Stimulated activated naive CD4-positive, alpha-beta T cell treated with Interleukin-2 at 50 U/mL for 16 hours (primary cell): ENCODE results near the gene RAB40C.

Experiments
- DNase-seq: peaks from one replicate; lab custom pipeline; 2025; lab: John Stamatoyannopoulos, UW

RAB40C gene, protein sequence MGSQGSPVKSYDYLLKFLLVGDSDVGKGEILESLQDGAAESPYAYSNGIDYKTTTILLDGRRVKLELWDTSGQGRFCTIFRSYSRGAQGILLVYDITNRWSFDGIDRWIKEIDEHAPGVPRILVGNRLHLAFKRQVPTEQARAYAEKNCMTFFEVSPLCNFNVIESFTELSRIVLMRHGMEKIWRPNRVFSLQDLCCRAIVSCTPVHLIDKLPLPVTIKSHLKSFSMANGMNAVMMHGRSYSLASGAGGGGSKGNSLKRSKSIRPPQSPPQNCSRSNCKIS

DNA sequence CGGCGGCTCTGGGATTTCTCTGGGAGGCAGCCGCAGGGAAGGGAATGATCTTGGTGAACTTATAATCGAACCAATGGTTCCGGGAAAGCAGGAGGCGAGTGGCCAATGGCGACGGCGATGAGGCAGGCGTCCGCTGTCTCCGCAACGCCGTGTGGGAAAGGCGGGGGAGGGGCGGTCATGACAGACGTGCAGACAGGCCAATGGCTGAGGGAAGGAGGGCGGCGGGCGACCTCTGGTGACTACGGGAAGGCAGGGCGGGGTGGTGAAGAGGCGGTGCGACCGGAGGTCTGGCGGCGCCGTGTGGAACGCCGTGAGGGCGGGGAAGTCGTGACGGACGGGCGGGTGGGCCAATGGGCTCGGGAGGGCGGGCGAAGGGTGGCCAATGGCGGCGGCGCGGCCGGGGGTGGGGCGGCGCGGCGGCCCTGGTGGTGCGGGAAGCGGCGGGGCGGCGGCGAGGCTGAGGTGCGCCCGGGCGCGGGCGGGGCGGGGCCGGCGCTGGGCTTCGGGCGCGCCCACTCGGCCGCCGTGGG lies at the start of gene RAB40C:
Gene RAB40C (plus strand): TSS at position 409 of the 530 bp plus-strand sequence. CDS start 226 bp downstream, outside the sequence.
- DNase-seq: peak; percentile 99

DNA sequence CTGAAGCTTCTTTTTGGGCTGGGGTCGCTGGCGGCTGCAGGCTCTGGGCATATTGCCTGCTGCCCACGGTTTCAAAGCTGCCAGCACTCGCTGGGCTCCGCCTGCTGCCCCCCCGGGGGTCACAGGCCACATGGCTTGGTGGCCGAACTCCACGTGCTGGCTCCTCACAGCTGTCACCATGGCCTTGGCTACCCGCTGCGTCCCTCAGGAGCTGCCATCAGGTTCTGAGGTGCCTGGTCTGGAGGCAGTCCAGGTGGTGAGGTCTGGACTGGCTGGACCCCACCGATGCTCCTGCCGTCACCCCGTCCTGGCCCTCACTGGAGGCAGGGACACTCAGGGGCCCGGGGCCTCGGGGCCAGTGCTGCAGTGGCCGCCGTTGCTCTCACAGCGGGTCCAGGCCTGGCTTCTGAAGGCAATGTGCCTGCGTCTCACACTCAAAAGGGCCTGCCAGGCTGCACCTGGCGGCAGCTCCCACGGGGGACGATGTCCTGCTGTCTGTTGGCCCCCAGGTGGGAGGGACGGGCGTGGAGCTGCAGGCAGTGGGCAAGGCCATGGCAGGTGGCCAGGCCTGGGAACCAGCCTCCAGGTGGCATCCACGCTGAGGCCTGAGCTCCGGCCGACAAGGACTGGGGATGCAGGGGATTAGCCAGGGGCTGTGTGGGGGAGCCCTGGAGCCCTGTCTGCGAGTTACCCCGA lies 49.1 kb upstream of the RAB40C start:
- no peak for DNase-seq

DNA sequence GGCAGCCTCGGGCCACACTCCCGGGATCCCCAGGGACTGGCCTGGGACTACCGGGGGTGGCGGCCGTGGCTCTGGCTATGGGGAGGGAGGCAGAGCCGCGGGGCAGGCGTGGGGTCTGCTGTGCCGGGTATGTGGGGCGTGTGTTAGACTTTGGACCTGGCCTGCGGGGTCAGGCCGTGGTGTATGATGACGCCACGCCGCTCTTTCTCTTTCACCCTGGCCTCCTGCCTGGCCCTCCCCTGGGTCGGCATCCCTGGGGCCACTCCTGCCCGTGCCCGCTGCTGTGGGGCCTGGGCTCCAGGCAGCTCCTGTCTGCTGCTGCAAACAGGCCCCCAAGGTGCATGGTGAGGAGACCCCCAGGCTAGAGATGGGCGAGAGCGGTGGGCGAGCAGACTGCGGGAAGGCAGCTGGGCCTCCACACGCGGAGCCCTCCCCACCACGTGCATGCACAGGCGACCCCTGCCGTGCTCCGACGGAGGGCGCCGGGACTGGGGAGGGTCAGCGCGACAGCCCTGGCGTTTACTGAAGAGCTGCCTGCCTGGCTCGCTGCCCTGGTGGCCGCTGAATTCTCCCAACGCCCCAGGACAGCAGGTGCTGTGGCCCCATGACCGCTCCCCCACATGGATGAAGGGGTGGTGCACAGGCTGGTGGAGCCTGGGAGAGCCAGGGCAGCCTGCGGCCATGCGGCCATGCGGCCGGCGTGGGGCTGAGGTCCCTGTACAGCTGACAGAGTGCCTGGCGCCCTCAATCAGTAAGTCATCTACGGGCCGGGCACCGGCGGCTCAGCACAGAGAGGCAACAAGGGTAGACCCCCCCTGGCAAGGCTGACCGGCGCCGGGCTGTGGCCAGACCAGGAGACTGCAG lies 46.3 kb upstream of the RAB40C start:
- DNase-seq: no peak

DNA sequence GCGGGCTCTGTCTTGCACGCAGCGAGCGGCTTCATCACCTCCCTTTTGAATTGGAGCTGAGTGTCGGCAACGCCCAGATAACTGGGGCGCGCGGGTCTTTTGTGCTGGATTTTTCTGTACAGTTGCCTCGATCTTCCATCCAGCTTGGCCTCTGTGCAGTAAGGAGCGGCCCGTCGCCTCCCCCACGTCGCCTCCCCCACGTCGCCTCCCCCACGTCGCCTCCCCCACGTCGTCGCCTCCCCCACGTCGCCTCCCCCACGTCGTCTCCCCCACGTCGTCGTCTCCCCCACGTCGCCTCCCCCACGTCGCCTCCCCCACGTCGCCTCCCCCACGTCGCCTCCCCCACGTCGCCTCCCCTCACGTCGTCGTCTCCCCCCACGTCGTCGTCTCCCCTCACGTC lies 45.3 kb upstream of the RAB40C start:
- DNase-seq: no peak

DNA sequence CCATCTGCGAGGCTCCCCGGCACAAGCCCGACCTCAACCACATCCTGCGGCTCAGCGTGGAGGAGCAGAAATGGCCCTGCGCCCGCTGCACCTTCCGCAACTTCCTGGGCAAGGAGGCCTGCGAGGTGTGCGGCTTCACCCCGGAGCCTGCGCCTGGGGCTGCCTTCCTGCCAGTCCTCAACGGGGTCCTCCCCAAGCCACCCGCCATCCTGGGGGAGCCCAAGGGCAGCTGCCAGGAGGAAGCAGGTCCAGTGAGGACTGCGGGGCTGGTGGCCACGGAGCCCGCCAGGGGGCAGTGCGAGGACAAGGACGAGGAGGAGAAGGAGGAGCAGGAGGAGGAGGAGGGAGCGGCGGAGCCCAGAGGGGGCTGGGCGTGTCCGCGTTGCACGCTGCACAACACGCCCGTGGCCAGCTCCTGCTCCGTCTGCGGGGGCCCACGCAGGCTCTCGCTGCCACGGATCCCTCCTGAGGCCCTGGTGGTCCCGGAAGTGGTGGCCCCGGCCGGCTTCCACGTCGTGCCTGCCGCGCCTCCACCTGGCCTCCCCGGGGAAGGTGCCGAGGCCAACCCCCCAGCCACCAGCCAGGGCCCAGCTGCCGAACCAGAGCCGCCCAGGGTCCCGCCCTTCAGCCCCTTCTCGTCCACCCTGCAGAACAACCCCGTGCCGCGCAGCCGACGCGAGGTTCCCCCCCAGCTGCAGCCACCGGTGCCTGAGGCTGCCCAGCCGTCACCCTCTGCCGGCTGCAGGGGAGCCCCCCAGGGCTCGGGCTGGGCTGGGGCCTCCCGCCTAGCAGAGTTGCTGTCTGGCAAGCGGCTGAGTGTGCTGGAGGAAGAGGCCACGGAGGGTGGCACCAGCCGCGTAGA lies 42.7 kb upstream of the RAB40C start:
- DNase-seq: peak; percentile 28

DNA sequence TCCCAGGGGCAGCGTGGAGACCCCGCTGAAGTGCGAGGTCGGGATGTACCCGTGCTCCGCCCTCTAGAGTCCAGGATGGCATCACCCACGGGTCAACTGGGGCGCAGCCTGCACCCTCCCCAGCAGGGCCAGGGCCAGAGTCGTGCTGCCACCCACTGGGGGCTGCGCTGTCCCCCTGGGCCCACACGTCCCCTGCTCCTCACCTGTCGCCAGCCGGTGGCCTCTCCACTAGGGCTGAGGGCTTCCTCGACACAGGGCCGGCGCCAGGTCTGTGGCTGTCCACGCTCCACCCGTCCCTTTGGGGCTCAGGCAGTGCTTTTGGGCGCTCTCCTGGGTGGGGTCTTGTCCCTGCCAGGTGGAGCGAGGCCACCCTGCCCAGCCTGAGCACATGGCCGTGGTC lies 41.3 kb upstream of the RAB40C start:
- no peak for DNase-seq

DNA sequence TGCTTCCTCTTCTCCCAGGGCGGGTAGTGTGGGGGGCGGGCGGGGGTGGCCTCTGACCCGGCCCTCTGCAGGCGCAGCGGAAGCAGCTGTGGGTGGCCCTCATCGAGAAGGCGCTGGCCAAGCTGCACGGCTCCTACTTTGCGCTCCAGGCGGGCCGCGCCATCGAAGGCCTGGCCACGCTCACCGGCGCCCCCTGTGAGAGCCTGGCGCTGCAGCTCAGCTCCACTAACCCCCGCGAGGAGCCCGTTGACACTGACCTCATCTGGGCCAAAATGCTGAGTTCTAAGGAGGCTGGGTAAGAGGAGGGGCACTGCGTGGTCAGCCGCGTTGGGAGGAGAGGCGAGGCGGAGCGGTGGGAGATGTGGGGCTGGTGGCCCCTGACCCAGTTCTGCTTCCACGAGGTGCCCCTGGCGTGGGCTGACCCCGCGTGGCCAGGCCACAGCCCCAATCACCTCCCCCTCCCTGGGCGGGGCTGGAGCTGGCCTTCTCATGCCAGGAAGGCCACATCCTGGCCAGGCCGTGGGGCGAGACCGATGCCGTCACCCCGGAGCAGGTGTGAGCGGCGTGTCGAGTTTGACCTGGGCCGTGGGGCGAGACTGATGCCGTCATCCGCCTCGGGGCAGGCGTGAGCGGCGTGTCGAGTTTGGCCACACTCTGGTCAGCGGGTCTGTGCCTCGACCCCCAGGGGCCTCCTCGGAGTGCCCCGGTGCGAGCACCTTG lies 40.2 kb upstream of the RAB40C start:
- DNase-seq: no peak

DNA sequence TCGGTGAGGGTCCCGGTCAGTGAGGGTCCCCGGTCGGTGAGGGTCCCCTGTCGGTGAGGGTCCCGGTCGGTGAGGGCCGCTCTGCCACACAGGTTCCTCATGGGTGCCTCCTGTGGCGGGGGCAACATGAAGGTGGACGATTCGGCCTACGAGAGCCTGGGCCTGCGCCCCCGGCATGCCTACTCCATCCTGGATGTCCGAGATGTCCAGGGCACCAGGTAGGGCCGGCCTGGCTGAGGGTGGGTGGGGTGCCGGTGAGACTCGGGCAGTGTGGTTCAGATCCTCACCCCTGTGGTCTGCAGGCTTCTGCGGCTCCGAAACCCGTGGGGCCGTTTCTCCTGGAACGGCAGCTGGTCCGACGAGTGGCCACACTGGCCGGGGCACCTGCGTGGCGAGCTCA lies 38.7 kb upstream of the RAB40C start:
- DNase-seq: no peak

DNA sequence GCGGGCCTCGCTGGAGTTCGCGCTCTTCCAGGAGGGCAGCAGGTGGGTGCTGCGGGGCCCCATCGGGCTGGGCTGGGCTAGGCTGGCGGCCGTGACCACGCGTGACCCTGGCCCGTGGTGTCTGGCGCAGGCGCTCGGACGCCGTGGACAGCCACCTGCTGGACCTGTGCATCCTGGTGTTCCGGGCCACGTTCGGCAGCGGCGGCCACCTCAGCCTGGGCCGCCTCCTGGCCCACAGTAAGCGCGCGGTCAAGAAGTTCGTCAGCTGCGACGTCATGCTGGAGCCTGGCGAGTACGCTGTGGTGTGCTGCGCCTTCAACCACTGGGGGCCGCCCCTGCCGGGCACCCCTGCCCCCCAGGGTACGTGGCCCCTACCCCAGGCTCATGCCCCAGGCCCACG lies 37.7 kb upstream of the RAB40C start:
- no peak for DNase-seq

DNA sequence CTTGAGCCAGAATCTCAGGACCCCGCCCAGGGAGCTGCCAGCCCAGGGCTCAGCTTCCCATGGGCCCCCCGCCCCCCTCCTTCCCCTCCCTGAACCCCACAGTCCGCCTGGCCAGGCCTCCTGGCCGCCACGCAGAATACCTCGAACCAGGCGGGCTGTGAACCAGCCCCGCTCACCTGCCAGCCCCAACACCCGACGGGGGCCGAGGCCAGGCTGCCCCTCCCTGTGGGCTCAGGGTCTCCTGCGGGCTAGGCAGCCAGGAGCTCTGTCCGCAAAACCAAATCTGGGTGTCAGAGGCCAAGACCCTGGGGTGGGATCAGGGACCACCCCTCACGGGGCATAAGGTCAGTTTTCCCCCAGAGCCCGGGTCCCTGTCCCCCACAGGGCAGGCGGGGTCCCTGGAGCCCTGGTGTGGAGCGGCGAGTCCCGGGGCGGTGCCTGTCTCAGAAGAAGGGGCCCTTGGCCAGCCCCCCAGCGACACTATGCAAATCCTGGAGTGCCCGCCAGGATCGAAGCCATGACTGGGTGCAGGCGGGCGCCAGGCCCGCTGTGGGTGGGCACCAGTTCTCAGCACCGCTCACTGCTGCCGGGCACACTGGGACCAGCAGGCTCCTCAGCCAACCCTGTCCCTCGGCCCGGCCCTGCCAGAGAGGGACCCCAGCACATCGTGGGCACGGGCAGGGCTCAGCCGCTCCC lies 36.1 kb upstream of the RAB40C start:
- DNase-seq: no peak

DNA sequence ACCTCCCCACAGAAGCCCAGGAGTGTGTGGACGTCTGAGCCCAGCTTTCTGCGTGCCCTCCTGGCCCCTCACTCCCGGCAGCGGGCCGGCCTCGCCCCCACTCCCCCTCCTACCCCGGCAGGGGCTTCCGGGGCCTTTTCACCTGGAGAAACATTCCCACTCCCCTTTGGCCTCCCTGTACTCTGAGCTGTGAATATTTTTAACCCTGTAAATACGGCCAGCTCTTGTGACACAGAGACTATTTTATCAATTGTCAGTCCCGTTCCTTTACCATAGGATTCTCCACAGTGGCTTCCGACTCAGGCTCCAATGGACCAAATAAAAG lies 35.6 kb upstream of the RAB40C start:
- no peak for DNase-seq

DNA sequence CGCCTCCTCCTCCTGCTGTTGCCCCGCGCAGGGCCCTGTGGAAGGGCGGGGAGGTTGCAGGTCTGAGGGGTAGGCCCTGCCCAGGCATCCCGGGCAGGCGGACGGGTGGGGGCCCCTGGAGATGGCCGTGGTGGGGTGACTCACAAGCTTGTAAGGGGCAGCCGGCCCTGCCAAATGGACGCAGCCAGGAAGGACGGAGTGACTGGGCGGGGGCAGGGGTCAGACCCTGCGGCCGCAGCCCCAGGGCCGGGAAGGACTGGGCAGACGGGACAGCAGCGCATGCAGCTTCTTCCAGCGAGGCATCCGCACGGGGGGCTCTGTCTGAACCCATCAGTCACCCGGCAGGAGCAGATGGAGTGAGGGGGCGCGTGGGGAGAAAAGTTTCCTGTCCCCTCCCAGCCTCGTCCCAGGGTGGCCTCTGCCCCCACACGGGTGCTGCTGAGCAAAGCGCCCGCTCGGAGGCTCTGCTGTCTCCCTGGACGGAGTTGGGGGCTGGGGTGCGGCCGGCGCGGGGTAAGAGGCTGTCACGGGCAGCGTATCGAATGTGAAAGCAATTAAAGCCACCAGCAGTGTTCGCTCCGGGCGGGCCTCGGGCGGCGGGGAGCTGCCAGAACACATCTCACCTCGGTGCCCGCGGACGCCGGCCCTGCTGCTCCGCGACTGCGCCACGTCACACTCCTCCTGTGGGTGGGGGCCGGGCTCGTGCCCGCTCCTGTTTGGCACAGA lies 35.1 kb upstream of the RAB40C start:
- no peak for DNase-seq

DNA sequence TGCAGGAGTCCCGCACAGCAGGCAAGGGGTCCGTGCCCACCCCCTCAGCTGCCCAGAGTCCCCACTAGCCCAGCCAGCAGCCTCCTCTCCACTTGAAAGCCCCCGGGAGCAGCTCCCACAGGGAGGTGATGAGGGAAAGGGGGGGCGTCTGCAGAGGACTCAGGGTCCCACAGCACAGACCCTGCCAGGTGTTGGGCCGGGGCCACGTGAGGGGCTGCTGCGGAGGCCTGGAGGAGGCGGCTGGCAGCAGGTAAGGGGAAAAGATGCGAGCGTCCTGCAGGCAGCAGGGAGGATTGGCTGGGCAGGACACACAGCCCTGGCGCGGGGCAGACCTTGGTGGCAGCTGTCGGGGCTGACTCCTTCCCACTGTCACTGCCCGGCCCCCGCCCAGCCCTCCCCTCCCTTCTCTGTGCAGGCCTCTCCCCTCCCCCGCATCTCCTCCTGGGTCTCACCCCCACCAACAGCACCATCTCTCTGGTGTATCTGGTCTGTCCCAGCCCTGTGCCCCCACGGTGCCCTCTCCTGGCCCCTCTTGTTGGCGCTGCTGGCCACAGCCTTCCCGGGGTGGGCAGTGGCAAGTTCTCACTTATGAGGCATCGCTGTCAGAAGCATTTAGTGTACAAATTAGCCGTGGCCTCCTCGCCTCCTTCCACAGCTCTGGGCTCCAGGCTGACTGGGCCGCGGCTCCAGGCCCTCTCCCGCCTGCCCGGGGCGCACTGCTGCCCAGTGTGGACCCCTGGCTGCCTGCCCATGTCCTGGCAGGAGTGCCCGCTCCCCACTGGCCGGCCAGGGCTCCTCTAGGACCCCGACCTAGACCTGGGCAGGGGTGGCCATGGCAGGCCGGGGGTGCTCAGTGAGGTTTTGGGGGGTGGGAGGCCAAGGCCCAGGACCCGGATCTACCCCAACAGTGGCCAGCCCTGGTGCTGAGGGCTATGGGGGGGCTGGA lies 34.1 kb upstream of the RAB40C start:
- DNase-seq: no peak

DNA sequence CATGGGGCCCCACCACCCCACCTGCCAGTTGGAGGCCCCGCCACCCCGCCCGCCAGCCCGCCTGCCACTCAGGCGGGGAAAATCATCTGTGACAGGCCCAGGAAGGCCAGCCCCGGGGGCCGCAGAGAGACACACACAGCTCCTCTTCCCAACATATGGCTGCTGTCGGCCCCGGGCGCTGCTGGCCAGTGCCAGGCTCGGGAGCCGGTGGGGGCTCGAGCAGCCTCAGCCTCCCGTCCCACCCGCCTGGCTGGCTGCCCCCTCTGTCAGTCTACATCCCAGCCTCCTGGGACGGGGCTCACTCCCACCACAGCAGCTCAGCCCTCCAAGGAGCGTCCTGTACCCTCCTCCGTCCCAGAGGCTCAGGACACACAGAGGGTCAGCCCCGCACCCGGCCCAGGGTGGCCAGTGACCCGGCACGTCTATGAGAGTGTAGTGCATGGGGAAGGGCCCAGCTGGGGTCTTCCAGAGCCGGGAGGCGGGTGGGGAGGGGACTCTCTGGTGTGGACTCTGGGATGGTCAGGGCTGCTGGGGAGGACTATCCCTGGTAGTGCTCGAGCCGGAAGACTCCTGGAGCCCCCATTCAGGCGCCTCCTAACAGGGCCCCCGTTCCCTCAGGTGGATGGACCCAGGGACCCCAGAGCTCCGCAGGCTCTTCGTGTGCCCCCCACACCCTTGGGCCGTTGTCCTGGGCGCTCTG lies 33.2 kb upstream of the RAB40C start:
- no peak for DNase-seq

DNA sequence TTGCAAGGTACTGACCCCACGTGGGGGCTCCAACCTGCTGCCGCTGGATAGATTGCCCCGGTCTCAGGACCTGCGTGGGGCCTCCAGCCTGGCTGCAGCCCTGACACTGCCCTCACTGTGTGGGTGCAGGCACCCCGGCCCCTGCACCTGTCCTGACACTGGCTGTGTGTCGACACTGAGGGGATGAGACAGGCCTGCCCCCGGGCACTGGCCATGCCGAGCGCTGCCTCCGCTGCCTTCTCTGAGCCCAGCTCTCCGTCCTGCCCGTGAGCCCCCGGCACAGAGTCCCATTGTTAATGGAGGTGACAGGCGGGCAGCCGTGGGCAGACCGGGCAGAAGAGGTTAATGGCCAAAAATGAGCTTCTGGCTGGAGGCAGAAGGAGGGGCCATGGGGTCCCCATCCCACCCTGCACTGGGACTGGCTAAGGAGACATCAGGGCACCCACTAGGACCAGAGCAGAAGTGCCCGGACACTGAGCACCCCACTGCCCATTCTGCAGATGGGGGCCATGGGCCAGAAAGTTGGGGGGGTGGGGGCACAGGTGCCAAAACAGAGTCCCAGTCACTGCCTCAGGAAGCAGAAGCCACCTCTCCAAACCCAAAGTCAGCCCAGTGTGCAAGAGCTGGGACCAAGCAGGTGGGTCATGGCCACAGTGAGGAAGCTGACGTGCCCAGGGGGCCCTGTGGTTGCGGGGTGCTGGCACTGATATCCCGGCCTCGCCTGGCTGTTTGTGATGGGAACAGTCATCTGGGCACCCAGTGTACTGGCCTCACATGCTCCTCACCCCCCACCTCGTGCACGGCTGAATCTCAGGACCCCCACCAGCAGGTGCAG lies 32.2 kb upstream of the RAB40C start:
- no peak for DNase-seq

DNA sequence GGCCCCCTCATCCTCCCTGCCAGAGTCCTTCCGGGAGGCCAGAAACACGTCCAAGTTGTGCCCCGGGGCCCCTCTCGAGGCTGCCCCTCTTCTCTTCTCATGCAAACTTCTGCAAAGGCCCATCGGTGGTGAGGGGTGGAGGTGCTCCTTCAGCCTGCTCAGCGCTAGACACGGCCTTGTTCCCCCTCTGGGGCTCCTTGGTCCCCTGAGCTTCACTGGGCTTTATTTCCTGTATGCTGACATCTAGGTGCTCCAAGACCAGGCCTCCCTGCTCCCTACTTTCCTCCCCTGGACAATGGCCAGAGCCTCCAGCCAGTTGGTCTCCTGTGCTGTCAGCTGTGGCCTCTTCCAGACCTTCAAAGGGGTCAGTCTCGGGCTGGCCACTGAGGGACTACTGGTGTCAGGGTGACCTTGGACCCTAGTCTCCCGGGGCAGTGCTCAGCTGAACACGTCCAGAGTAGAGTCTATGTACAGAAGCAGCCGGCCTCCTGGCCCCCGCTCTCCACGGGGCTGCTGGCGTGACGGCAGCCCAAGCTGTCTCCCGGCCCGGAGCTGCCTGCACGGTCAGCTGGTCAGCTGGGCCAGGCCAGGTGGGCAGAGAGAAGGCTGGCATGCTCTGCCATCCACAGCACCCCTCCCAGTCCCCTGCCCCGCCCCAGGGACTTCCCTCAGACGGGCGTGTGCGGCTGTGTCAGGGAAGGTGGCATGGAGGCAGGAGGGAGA lies 31.4 kb upstream of the RAB40C start:
- no peak for DNase-seq

DNA sequence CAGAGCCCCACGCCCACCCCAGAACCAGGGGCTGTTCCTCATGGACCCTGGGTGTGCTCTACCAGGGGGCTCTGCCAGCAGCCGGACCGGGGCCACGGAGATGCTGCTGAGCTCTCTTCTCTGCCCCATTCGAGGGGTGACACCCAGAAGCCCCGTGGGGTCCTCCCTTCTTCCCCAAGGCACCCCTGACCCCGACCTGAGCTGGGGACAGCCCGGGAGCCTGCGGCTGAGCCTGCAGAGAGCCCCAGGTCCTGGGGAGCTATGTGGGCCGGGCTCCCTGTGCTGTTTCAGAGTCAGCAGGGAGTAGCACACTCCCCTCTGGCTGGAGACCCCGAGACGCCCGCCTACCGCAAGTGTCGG lies 30.9 kb upstream of the RAB40C start:
- DNase-seq: no peak
